ENCODE results near the gene ICE2.

Gene ICE2

GRCh38 chr15:60486742-60487141, 7.8 kb upstream of the ICE2 start:
- DNase-seq: no peak

GRCh38 chr15:60485365-60486055, 6.6 kb upstream of the ICE2 start:
- DNase-seq: no peak

- DNase-seq: no peak
These were observed 4.1 kb upstream of the ICE2 start for GRCh38 chr15:60483042-60483441.

GRCh38 chr15:60480888-60481287, 1.9 kb upstream of the ICE2 start:
- DNase-seq: no peak

- no peak for DNase-seq
These were observed 1.2 kb upstream of the ICE2 start for GRCh38 chr15:60480149-60480548.

- DNase-seq: no peak
These were observed 594 bp upstream of the ICE2 start for GRCh38 chr15:60479361-60480110.

GRCh38 chr15:60477916-60478565, 901 bp downstream of the ICE2 start:
- no peak for DNase-seq

- no peak for DNase-seq
These were observed 1.8 kb downstream of the ICE2 start for GRCh38 chr15:60477164-60477563.

- DNase-seq: no peak
These were observed 2.2 kb downstream of the ICE2 start for GRCh38 chr15:60476713-60477112.

- no peak for DNase-seq
These were observed 5.8 kb downstream of the ICE2 start for GRCh38 chr15:60473135-60473534.

GRCh38 chr15:60471314-60471713, 7.6 kb downstream of the ICE2 start:
- no peak for DNase-seq

GRCh38 chr15:60469893-60470641, 8.9 kb downstream of the ICE2 start:
- no peak for DNase-seq

GRCh38 chr15:60464836-60465630, 13.9 kb downstream of the ICE2 start:
- DNase-seq: no peak

GRCh38 chr15:60462027-60462426, 16.9 kb downstream of the ICE2 start:
- no peak for DNase-seq

GRCh38 chr15:60460931-60461330, 18.0 kb downstream of the ICE2 start:
- no peak for DNase-seq

GRCh38 chr15:60458721-60459120, 20.2 kb downstream of the ICE2 start:
- DNase-seq: no peak

- no peak for DNase-seq
These were observed 21.0 kb downstream of the ICE2 start for GRCh38 chr15:60457985-60458384.

GRCh38 chr15:60454824-60455223, 24.1 kb downstream of the ICE2 start:
- no peak for DNase-seq

GRCh38 chr15:60448668-60449360, 30.1 kb downstream of the ICE2 start:
- DNase-seq: no peak

- DNase-seq: no peak
These were observed 34.5 kb downstream of the ICE2 start for GRCh38 chr15:60444289-60444912.

GRCh38 chr15:60442763-60443162, 36.2 kb downstream of the ICE2 start:
- no peak for DNase-seq

Measured in activated naive CD4-positive, alpha-beta T cell treated with Interleukin-2 at 50 U/mL for 16 hours (primary cell).